Activated CD4-positive, alpha-beta T cell treated with anti-CD3 and anti-CD28 coated beads, Interleukin-2, amount 50 U/mL, for 24 hours (primary cell): ENCODE measurements around the gene SLC20A1.
"Not testable (repeated sequence)": the region's sequence is repeated elsewhere in the genome, so short reads cannot be mapped to it uniquely, and the experiment has no call there.

ENCODE experiments used
- DNase-seq, 2 donors: peaks; one replicate each; pipeline ENCODE4 v3.0.0-alpha.2; 2020; ENCODE audit warnings: low read depth in 1 of 2, low spot score in 1 of 2

SLC20A1 gene, protein sequence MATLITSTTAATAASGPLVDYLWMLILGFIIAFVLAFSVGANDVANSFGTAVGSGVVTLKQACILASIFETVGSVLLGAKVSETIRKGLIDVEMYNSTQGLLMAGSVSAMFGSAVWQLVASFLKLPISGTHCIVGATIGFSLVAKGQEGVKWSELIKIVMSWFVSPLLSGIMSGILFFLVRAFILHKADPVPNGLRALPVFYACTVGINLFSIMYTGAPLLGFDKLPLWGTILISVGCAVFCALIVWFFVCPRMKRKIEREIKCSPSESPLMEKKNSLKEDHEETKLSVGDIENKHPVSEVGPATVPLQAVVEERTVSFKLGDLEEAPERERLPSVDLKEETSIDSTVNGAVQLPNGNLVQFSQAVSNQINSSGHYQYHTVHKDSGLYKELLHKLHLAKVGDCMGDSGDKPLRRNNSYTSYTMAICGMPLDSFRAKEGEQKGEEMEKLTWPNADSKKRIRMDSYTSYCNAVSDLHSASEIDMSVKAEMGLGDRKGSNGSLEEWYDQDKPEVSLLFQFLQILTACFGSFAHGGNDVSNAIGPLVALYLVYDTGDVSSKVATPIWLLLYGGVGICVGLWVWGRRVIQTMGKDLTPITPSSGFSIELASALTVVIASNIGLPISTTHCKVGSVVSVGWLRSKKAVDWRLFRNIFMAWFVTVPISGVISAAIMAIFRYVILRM

DNA sequence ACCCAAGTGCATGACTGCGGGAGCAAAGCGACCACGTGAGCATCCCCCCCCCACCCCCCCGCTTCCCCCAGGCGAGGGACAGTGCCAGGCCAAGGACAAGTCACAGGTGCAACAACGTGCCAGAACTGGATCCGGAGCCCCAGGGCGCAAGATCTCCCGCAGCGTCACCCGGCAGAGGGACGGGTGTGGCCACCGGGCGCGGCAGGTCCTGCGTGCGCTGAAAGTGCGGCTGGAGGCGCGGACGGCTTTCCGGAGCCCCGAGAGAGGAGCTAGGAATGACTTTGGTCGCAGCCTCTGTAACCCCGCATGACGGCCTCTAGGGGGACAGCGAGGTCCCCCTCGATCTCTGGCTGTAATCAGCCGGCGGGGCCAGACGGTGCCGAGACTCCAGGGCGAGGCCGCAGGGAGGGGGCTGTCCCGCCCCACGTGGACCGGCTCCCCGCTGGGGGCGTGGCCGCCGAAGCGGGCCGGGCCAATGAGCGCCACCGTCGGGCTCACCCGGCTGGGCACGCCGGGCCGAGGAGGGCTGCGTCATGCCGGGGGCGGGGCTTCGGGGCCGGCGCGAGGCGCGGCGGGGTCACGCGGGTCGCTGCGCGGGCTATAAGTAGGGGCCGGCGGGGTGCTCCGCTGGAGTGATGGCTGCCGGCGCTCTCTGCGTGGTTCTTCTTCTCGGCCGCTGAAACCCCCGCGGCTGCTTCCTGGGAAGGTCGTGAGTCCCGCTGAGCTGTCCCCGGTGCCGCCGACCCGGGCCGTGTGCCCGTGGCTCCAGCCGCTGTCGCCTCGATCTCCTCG lies at the start of gene SLC20A1:
Gene SLC20A1, plus strand, starts transcription at position 630 of the 792 bp plus-strand sequence. CDS start 890 bp downstream, outside the sequence.
- DNase-seq = peak; percentile 95 to 98

DNA sequence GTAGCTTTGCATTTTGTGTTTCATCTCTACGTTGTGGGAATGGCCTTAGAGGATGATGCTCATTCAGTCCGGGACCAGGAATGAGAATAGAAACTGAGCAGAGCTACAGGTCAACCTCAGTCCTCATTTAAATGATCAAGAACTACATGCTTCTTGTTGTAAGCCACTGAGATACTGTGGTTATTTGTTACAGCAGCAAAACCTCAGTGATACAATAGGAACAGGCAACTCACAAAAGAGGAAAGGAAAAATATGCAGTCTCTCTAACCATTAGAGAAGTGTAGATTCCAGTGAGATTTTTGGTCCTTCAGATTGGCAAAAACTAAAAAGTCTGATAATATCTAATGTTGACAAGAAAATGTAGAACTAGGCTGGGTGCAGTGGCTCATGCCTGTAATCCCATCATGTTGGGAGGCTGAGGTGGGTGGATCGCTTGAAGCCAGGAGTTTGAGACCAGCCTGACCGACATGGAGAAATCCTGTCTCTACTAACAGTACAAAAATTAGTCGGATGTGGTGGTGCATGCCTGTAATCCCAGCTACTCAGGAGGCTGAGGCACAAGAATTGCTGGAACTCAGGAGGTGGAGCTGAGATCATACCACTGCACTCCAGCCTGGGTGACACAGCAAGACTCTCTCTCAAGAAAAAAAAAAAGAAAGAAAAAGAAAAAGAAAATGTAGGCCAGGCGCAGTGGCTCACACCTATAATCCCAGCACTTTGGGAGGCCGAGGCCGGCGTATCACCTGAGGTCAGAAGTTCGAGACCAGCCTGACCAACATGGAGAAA lies 48.0 kb upstream of the SLC20A1 start:
- DNase-seq = no peak

DNA sequence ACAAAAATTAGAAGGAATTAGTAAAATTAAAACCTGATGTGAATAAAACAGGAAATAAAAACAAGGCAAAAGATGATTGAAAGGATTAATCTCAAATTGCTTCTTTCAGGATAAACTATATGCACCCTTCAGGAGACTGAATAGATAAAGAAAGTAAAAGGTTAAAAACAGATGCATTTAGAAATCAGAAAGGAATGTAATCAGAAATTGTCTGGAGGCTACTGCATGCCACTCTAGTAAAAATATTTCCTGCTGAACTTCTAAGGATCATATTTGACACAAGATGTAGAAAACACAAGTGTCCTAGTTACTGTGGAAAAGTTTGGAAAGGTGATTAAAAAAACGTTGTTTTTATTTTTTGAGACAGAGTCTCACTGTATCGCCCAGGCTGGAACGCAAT lies 45.1 kb upstream of the SLC20A1 start:
- DNase-seq = no peak

DNA sequence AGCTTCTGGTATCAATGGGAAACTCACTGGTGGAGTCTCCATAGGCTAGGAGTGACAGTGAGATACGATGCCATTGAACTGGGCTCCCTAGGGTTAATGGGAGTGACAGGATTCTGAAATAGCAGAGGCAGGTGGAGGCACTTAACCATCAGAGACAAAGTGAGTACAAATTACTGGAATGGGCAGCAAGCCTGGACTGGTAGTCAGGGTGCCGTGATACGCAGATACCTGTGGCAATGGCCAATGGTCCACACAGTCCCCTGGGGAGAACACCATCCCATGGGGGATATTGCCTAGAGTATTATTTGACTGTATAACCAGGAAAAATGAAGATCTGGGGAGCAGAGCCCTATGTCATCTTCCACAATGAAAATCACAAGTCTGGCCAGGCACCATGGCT lies 44.0 kb upstream of the SLC20A1 start:
- no peak for DNase-seq

DNA sequence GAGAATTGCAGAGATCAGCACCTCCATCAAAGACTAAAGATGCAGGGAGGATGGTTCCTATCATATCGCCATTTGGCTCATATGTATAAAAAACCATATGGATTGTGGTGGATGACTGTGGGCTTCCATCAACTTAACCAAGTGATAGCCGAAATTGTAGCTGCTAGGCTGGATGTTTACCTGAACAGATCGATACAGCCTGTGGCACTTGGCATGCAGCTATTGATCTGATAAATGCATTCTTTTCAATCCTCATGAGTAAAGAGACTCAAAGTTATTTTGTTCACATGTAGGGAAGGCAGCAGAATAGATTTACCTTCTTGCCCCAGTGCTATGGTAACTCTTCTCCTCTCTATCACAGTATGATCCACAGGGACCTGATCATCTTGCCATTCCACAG lies 42.8 kb upstream of the SLC20A1 start:
- DNase-seq = no peak

DNA sequence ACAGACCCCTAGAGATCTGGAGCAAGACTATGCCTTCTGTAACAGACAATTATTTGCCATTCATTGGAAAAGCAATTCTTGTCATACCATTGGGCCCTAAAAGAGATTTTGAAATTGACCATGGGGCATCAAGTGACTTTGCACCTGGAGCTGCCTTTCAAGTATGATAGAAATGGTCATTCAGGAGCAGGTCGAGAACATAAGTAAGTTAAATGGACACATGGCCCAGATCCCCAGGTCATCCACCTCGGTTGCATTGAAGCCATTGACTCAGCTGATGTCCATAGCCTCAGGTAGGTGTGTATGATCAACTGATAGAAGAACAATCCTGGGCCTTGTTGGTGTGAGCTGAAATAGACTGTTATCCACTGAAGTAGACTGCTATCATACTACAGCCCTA lies 42.0 kb upstream of the SLC20A1 start:
- DNase-seq = no peak

DNA sequence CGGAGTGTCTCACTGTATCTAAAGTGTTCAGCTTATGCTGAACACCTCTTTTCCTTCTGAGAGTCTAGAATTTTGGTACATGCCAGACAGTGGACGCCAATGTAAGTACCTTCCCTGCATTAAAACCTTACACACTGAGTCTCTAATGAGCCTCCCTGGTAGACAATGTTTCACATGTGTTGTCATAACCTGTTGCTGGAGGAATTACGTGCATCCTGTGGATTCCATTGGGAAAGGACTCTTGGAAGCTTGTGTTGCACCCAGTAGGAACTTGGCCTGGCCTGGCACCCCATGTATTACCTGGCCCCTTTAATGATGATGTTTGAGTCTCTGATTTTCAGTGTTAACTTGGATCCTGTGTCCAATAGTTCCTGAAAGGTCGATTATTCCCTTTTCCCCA lies 40.8 kb upstream of the SLC20A1 start:
- no peak for DNase-seq

DNA sequence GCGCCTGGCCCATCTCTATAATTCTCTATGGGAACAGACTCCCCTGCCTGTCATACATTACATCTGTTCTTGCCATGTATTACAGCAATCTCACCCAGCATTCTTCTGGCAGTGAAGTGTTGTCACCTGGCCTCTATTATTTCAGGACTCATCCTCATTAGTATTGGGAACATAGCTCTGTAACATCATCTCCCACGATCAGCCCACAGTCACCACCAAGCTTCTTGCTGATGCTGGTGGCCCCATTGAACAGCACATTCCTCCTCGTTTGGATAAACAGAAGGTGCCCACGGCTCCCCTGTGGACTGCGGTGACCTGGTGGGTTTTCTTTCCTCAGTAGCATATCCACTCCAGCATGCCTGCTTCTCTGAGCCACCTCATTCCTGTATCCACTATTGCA lies 39.8 kb upstream of the SLC20A1 start:
- no peak for DNase-seq

DNA sequence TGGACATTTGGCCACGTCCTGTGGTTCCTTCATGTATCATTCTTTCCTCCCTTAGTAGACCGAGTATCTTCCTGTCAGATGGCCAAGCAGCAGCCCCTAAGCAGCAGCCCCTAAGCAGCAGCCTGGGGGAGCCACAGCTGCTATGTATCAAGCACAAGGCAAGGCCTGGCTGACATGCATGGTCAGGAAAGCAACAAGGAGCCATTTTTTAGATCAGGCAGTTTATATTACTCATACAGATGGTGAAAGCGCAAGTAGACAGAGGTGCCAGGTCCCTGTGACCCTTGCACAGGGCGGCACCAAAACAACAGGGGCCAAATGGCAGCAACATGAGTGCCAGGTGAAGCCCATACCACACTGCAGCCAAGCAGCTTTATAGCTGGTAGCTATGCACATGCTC lies 39.2 kb upstream of the SLC20A1 start:
- no peak for DNase-seq

DNA sequence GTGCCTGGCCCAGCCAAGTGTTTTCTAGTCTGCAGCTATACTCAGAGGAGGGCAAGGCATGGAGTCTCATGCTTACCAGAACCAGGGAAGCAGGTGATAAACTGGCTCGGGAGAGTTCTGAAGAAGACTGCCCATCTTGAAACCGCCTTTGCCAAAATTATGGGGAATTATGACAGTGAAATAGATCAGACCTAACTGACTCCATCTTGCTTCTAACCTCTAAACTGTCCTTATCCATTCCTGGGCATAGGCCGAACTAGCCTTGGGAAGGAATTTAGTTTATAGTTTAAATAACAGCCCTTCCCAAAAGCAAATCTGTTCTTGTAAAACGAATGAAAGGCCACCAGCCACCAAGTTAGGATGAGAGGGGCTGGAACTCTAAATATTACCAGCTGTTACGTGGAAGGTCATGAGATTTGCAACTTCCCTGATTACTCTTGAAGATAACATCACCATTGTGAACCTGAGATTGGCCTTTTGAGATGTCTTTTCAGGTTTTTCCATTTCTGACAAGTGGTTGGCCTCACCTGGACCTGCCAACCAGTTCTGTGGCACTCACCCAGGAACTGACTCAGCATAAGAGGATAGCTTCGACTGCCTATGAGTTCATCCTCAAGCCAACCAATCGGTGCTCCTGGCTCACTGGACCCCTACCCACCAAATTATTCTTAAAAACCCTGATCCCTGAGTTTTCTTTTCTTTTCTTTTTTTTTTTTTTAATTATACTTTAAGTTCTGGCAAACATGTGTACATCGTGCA lies 37.9 kb upstream of the SLC20A1 start:
- DNase-seq = no peak

DNA sequence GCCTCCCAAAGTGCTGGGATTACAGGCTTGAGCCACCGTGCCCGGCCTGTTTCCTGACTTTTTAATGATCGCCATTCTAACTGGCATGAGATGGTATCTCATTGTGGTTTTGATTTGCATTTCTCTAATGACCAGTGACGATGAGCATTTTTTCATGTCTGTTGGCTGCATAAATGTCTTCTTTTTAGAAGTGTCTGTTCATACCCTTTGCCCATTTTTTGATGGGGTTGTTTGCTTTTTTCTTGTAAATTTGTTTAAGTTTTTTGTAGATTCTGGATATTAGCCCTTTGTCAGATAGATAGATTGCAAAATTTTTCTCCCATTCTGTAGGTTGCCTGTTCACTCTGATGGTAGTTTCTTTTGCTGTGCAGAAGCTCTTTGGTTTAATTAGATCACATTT lies 36.4 kb upstream of the SLC20A1 start:
- not testable (repeated sequence) for DNase-seq

DNA sequence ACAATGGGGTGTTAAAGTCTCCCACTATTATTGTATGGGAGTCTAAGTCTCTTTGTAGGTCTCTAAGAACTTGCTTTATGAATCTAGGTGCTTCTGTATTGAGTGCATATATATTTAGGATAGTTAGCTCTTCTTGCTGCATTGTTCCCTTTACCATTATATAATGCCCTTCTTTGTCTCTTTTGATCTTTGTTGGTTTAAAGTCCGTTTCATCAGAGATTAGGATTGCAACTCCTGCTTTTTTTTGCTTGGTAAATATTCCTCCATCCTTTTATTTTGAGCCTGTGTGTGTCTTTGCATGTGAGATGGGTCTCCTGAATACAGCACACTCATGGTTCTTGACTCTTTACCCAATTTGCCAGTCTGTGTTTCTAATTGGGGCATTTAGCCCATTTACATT lies 33.5 kb upstream of the SLC20A1 start:
- DNase-seq = not testable (repeated sequence)

DNA sequence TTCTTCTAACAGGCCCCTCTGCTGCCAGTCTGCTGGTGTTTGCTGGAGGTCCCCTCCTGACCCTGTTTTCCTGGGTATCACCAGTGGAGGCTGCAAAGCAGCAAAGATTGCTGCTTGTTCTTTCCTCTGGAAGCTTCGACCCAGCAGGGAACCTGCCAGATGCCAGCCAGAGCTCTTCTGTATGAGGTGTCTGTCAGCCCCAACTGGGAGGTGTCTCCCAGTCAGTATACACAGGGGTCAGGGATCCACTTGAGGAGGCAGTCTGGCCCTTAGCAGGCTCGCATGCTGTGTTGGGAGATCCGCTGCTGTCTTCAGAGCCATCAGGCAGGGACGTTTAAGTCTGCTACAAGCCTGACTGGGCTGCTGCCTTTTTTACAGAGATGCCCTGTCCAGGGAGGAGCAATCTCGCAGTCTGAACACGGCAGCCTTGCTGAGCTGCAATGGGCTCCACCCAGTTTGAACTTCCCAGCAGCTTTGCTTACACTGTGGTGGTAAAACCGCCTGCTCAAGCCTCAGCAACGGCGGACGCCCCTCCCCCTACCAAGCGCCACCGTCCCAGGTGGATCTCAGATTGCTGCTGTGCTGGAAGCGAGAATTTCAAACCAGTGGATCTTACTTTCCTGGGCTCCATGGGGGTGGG lies 31.4 kb upstream of the SLC20A1 start:
- no peak for DNase-seq

DNA sequence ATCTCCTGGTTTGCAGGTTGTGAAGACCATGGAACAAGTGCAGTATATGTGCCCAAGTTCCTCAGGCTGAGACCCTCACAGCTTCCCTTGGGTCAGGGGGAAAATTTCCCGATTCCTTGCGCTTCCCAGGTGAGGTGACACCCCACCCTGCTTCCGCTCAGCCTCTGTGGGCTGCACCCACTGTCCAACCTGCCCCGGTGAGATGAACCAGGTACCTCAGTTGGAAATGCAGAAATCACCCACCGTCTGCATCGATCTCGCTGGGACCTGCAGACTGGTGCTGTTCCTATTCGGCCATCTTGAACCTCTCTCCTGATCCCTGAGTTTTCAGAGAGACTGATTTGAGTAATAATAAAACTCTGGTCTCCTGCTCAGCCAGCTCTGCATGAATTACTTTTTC lies 30.7 kb upstream of the SLC20A1 start:
- DNase-seq = no peak

DNA sequence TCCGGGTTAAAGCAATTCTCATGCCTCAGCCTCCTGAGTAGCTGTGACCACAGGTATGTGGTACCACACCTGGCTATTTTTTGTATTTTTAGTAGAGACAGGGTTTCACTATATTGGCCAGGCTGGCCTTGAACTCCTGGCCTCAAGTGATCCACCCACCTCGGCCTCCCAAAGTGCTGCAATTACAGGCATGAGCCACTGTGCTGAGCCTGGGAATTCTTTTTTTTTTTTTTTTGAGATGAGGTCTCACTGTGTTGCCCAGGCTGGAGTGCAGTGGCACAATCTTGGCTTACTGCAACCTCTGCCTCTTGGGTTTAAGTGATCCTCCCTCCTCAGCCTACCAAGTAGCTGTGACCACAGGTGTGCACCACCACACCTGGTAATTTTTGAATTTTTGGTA lies 29.9 kb upstream of the SLC20A1 start:
- DNase-seq = not testable (repeated sequence)

DNA sequence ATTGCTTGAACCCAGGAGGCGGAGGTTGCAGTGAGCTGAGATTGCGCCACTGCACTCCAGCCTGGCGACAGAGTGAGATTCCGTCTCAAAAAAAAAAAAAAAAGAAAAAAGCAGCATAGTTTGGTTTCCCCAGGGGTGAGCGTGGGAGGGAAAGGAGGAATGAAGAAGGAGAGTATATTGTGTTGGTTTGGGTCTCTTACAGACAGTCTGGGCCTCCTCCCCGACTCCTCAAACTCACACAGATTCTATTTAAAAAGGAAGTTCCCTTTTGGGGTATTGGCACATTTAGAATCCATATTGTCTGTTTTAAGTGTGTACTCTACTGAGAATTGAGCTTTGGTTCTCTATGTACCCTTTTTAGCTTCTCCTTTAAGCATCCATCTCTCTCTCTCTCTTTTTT lies 27.4 kb upstream of the SLC20A1 start:
- no peak for DNase-seq

DNA sequence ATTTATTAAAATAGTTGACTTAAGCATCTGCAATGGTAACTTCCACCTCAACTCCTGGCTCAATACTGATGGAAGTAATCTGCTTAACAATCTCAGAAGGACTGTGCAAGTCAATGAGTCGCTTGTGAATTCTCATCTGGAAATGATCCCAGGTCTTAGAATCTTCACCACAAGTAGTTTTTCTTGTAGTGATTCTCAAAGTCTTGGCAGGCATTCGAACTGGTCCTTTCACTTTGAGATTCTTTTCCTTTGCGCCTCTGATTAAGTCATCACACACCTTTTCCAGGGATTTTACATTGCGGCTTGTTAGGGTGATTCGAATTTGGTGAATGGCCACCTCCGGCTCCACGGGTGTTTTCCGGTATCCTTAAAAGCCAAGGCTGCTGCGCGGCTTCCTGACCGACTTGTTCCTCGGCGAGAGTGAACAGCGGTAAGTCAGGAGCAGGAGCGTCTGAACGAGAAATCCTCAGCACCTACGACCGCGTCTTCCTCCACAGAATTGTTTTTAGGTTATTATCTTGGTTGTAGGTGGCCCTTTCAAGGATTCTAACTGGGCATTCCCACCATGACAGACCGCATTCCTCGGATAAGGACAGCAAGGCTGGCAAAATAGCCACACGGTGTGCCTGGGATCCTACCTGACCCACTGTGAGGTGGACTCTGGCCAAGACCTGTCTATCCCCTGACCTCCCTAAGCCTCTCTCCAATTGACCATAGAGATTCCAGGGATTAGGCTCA lies 23.8 kb upstream of the SLC20A1 start:
- DNase-seq = no peak

DNA sequence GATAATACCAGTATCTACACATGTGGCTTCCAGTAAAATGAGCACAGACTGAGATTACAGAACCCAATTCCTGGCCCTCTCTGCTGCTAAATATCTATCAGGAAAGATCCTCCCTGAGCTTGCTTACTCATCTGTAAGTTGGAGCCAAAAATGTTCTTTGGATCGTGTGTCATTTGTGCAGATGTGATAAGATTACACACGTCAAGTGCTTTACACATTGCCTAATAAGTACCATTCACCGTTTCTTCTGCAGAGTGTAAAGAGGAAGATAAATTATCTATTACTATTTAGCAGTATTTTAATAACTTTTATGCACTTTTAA lies 23.2 kb upstream of the SLC20A1 start:
- DNase-seq = no peak
